Limb (tissue), 2 donors: ENCODE data around the gene ITPR2.
"Not testable (repeated sequence)": the region's sequence is repeated elsewhere in the genome, so short reads cannot be mapped to it uniquely, and the experiment has no call there.

Experiments used
- DNase-seq, 2 donors: peaks; one replicate each; pipeline ENCODE4 v3.0.0-alpha.2; 2016; ENCODE audit errors: extremely low spot score in 2 of 2

ITPR2 gene

GRCh38 chr12:26632756-26633155 is 200.2 kb downstream of the ITPR2 start:
- DNase-seq = no peak

GRCh38 chr12:26631846-26632245 is 201.1 kb downstream of the ITPR2 start:
- DNase-seq = no peak

GRCh38 chr12:26630546-26631027 is 202.4 kb downstream of the ITPR2 start:
- no peak for DNase-seq

GRCh38 chr12:26629864-26630263 is 203.1 kb downstream of the ITPR2 start:
- DNase-seq = no peak

GRCh38 chr12:26628234-26628633 is 204.8 kb downstream of the ITPR2 start:
- DNase-seq = no peak

GRCh38 chr12:26627335-26627734 is 205.7 kb downstream of the ITPR2 start:
- DNase-seq = no peak

GRCh38 chr12:26623136-26623535 is 209.9 kb downstream of the ITPR2 start:
- no peak for DNase-seq

- DNase-seq = no peak
Measured at GRCh38 chr12:26622601-26623000, 210.4 kb downstream of the ITPR2 start.

- no peak for DNase-seq
Measured at GRCh38 chr12:26621932-26622331, 211.1 kb downstream of the ITPR2 start.

GRCh38 chr12:26620907-26621306 is 212.1 kb downstream of the ITPR2 start:
- DNase-seq = no peak

- no peak for DNase-seq
Measured at GRCh38 chr12:26617513-26617912, 215.5 kb downstream of the ITPR2 start.

- DNase-seq = no peak
Measured at GRCh38 chr12:26614011-26614616, 218.9 kb downstream of the ITPR2 start.

GRCh38 chr12:26612203-26612602 is 220.8 kb downstream of the ITPR2 start:
- no peak for DNase-seq

- DNase-seq = no peak
Measured at GRCh38 chr12:26611598-26611997, 221.4 kb downstream of the ITPR2 start.

- no peak for DNase-seq
Measured at GRCh38 chr12:26610774-26611173, 222.2 kb downstream of the ITPR2 start.

GRCh38 chr12:26609986-26610385 is 223.0 kb downstream of the ITPR2 start:
- DNase-seq = no peak

GRCh38 chr12:26608706-26609105 is 224.3 kb downstream of the ITPR2 start:
- no peak for DNase-seq

GRCh38 chr12:26608273-26608672 is 224.7 kb downstream of the ITPR2 start:
- no peak for DNase-seq

- no peak for DNase-seq
Measured at GRCh38 chr12:26606911-26607310, 226.1 kb downstream of the ITPR2 start.

- DNase-seq = not testable (repeated sequence)
Measured at GRCh38 chr12:26604813-26605212, 228.2 kb downstream of the ITPR2 start.

GRCh38 chr12:26599096-26599695 is 233.8 kb downstream of the ITPR2 start:
- no peak for DNase-seq

- no peak for DNase-seq
Measured at GRCh38 chr12:26595806-26596205, 237.2 kb downstream of the ITPR2 start.

GRCh38 chr12:26580619-26581018 is 252.4 kb downstream of the ITPR2 start:
- DNase-seq = no peak
